Astrocyte (in vitro differentiated cells and primary cell): ENCODE data around the gene SYNGR2.

Experiments
- CTCF ChIP-seq: IDR thresholded peaks from 2 replicates; pipeline ENCODE4 v1.5.1; 2011; ENCODE audit warnings: low read depth, mild to moderate bottlenecking, inconsistent platforms, low read length, moderate library complexity; ENCODE audit not compliant: insufficient read depth
- EZH2 ChIP-seq: IDR thresholded peaks from 2 replicates; pipeline ENCODE4 v1.6.1; 2012; ENCODE audit warnings: mild to moderate bottlenecking, low read length, inconsistent platforms; ENCODE audit not compliant: insufficient read depth

DNA sequence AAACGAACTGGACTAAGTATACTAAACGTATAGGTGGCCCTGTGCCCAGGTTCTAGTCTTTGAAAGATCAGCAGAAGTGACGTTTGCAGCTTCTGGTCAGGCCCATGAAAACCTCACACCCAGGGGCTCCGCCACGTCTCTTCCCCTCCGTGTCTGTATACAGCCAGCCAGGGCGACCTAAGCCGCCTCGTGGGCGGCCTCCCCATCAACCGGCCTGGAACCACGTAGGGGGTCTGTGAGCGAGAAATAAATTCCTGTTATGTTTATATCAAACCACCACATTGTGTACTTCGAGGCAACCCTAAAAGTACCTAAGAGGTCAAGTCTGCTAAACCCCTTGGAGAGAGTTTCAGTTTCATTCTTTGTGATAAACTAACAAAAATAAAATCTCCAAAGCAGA is 11.7 kb downstream of the SYNGR2 start:
- TF ChIP-seq CTCF (no peak), EZH2 (no peak)
